Osteocyte (in vitro differentiated cells): ENCODE measurements around the gene RSPRY1. TPM values are rescaled to one million over a fixed set of nuclear protein-coding genes. Genes with fewer than 3 reads are reported as not detected.

Source experiments
- DNase-seq: peaks from one replicate; pipeline ENCODE4 v3.0.0; 2021; ENCODE audit warnings: mixed read lengths; ENCODE audit not compliant: unreplicated experiment; ENCODE audit errors: extremely low spot score
- H3K27ac Mint-ChIP-seq: one replicate; pipeline ENCODE4 v1.8.0; 2021; ENCODE audit warnings: mild to moderate bottlenecking, mixed read lengths; ENCODE audit not compliant: unreplicated experiment
- H3K27me3 Mint-ChIP-seq: one replicate; pipeline ENCODE4 v1.8.0; 2021; ENCODE audit warnings: mixed read lengths; ENCODE audit not compliant: unreplicated experiment
- H3K36me3 Mint-ChIP-seq: one replicate; pipeline ENCODE4 v1.8.0; 2021; ENCODE audit warnings: mixed read lengths; ENCODE audit not compliant: unreplicated experiment
- H3K4me1 Mint-ChIP-seq: one replicate; pipeline ENCODE4 v1.8.0; 2021; ENCODE audit warnings: mixed read lengths; ENCODE audit not compliant: unreplicated experiment
- H3K4me3 Mint-ChIP-seq: one replicate; pipeline ENCODE4 v1.8.0; 2021; ENCODE audit warnings: mild to moderate bottlenecking, moderate library complexity, mixed read lengths; ENCODE audit not compliant: unreplicated experiment
- H3K9me3 Mint-ChIP-seq: one replicate; pipeline ENCODE4 v1.8.0; 2021; ENCODE audit warnings: mixed read lengths; ENCODE audit not compliant: unreplicated experiment
- CTCF ChIP-seq: fragments of 200-600 bp; sonication (generic); IDR thresholded peaks from 2 replicates; pipeline ENCODE4 v1.5.0; 2021; ENCODE audit warnings: antibody characterized with exemption, mild to moderate bottlenecking, moderate library complexity
- total RNA-seq: library from RNA; stranded (reverse); gene quantifications from 2 replicates; pipeline ENCODE4 v1.2.1, GENCODE V29; 2021

RSPRY1 gene
- total RNA-seq, 1 donor from 2014 or later, result 49.3 TPM

- H3K36me3 Mint-ChIP-seq, result no peaks in the 10 kb centered on the region
- peaks cover 3% of the 10 kb centered on the region for H3K27me3 Mint-ChIP-seq
- no peak for TF ChIP-seq CTCF
- peaks cover 25% of the 10 kb centered on the region for H3K4me1 Mint-ChIP-seq
- no peaks in the 10 kb centered on the region for H3K9me3 Mint-ChIP-seq
- no peak for DNase-seq
- H3K4me3 Mint-ChIP-seq, result no peak overlapping the region
- no peak overlapping the region for H3K27ac Mint-ChIP-seq
Measured at GRCh38 chr16:57278494-57278893, 92.4 kb downstream of the RSPRY1 start.

- no peak for DNase-seq
- H3K27me3 Mint-ChIP-seq, result peaks cover 3% of the 10 kb centered on the region
- no peak for TF ChIP-seq CTCF
- H3K36me3 Mint-ChIP-seq, result no peaks in the 10 kb centered on the region
- no peaks in the 10 kb centered on the region for H3K9me3 Mint-ChIP-seq
- H3K4me1 Mint-ChIP-seq, result peaks cover 29% of the 10 kb centered on the region
- no peak overlapping the region for H3K4me3 Mint-ChIP-seq
- H3K27ac Mint-ChIP-seq, result no peak overlapping the region
Measured at GRCh38 chr16:57279780-57280638, 93.9 kb downstream of the RSPRY1 start.

- H3K27me3 Mint-ChIP-seq, result peaks cover 3% of the 10 kb centered on the region
- no peak for TF ChIP-seq CTCF
- H3K9me3 Mint-ChIP-seq, result no peaks in the 10 kb centered on the region
- H3K4me1 Mint-ChIP-seq, result peaks cover 25% of the 10 kb centered on the region
- H3K36me3 Mint-ChIP-seq, result no peaks in the 10 kb centered on the region
- DNase-seq, result no peak
- no peak overlapping the region for H3K27ac Mint-ChIP-seq
- no peak overlapping the region for H3K4me3 Mint-ChIP-seq
Measured at GRCh38 chr16:57281791-57282190, 95.7 kb downstream of the RSPRY1 start.

GRCh38 chr16:57282510-57283213 is 96.5 kb downstream of the RSPRY1 start:
- Mint-ChIP-seq H3K27me3 (peaks cover 3% of the 10 kb centered on the region), H3K36me3 (no peaks in the 10 kb centered on the region), H3K9me3 (no peaks in the 10 kb centered on the region), H3K27ac (no peak overlapping the region), H3K4me1 (peaks cover 18% of the 10 kb centered on the region), H3K4me3 (no peak overlapping the region)
- TF ChIP-seq CTCF, result no peak
- DNase-seq, result no peak
